ENCODE results near the gene KRTAP10-1. TPM values are rescaled to one million over a fixed set of nuclear protein-coding genes. Genes with fewer than 3 reads are reported as not detected.

Gene KRTAP10-1
- total and polyA plus RNA-seq, 2 of the 13 experiments (the other 11 are each of a cell fraction or from before 2014, with no cell fraction given), result not detected

DNA sequence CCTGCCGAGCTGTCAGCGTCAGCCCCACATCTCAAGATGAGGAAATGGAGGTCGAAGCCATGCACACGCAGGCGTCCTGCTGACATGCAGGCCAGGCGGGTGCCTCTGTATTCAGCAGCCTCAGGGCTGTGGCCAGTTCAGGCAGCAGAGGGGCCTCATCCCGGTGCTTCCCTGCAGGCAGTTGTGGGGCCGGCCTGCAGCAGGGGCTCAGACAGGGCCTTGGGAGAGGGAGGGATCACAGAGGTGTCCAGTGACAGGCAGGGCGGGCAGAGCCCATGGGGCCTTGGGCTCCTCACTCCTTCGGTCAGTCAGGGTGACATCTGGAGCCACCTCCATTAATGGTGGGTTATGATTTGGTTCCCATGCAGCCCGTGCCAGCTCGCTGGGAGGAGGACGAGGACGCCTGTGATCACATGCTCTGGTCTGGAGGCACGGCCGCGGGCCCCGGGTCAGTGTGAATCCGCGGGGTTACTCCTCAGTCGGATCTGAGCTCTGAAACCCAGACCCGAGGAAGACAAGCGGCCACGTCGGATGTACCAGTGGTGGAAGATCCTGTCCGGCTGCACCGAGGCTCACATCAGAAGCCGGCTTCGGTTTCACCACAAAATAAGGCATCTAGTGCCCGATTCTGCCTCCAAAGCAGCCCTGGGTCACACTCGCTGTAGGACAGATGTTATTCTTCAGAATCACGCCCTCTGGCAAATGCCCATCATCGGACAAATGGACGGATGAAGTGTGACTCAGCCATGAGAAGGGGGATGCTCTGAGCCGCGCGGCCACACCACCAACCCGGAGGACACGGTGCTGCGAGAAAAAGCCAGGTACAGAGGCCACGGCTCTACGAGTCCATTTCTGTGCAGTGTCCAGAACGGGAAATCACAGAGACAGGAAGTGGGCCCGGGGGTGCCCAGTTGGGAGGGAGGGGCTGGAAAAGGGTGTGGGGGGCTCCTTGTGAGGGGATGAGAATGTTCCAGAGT is 33.4 kb downstream of the KRTAP10-1 start:
- ChIA-PET POLR2A (interaction anchor here (0.8 to 3.0 kb wide), 18 partner anchors 9 to 421 kb away, joined by 3 to 49 read pairs (median 5); partner anchors contain the start of genes CFAP410, PFKL and UBE2G2), CTCF (ENCODE audit: low intra/inter-chr PET ratio, low total read pairs) (no interaction called here)
- in situ Hi-C loops (cut with HindIII; ENCODE audit: extremely low pct_ligation_motif_present, low pct_unique_long_range_greater_than_20kb), result loop anchor here (5.0 kb wide), 1 partner anchor 231 kb away; no protein-coding TSS in a partner anchor
- Histone ChIP-seq H3K4me1 (ENCODE audit: insufficient read depth, low read length) (peaks cover 57% of the 10 kb centered on the region), H3K36me3 (replicated peaks in 1 of 2; ENCODE audit: control insufficient read depth in 1 of 2, insufficient read depth in 2 of 2, low read length in 2 of 2) (peaks cover 14 to 19% of the 10 kb centered on the region in 2 experiments), H3K4me2 (ENCODE audit: low read depth, low read length) (peak overlapping the region; percentile 98), H3K9ac (ENCODE audit: insufficient read depth, low read depth, low read length) (peak overlapping the region; percentile 83), H2AFZ (ENCODE audit: low read length) (no peak overlapping the region), H3K79me2 (ENCODE audit: insufficient read depth, low read length) (peaks cover 25% of the 10 kb centered on the region), H4K20me1 (ENCODE audit: insufficient read depth, low read length) (no peaks in the 10 kb centered on the region), H3K27me3 (ENCODE audit: control insufficient read depth in 1 of 2, insufficient read depth in 2 of 2, low read length in 2 of 2) (no peaks in the 10 kb centered on the region; a peak in 1 of 5 replicates), H3K27ac (ENCODE audit: extremely low read length, insufficient read depth, low read length) (peak overlapping the region; percentile 91), H3K9me3 (ENCODE audit: low read length) (no peaks in the 10 kb centered on the region), H3K4me3 (replicated peaks in 1 of 3; ENCODE audit: insufficient read depth in 1 of 3, low read depth in 2 of 3, low read length in 3 of 3) (peak overlapping the region; percentile 57 to 77 (median 67))
- BruUV-seq (replicated peaks), result no TSS peak
- intact Hi-C loops (cut with micrococcal nuclease; ENCODE audit: unreplicated experiment), result no loop called here
- ATAC-seq (peak; percentile 84), FAIRE-seq (peak; percentile 43), DNase-seq (ENCODE audit: low spot score) (peak; percentile 70)
- 0% methylated on average over 17 of the region's 44 CpGs for WGBS (ENCODE audit: low lambda C conversion rate)
- TF ChIP-seq ZNF503 (CRISPR knock-in tag; IDR thresholded peaks at IDR 0.05) (peak; percentile 57; the same call in 1 of the 2 replicates), ZKSCAN8 (CRISPR knock-in tag; IDR thresholded peaks at IDR 0.05; ENCODE audit: borderline replicate concordance) (no peak), MEIS2 (CRISPR knock-in tag; IDR thresholded peaks at IDR 0.05) (peak; percentile 24; the same call in 1 of the 2 replicates), MXI1 (IDR thresholded peaks at IDR 0.05; ENCODE audit: borderline replicate concordance, low read depth, low read length) (peak; percentile 28; the same call in 1 of the 3 replicates), ATM (IDR thresholded peaks at IDR 0.05; ENCODE audit: borderline replicate concordance) (no peak), KMT2B (CRISPR knock-in tag; IDR thresholded peaks at IDR 0.05) (0 out of 2 replicates have a peak, but pooled peaks have one; percentile 18), ZNF563 (CRISPR knock-in tag; IDR thresholded peaks at IDR 0.05) (0 out of 2 replicates have a peak, but pooled peaks have one; percentile 39), GZF1 (CRISPR knock-in tag; IDR thresholded peaks at IDR 0.05) (0 out of 2 replicates have a peak, but pooled peaks have one; percentile 59), ZSCAN21 (CRISPR knock-in tag; IDR thresholded peaks at IDR 0.05; ENCODE audit: borderline replicate concordance) (0 out of 2 replicates have a peak, but pooled peaks have one; percentile 39), REPIN1 (CRISPR knock-in tag; IDR thresholded peaks at IDR 0.05; ENCODE audit: borderline replicate concordance, low read depth) (peak; percentile 34; the same call in 1 of the 2 replicates), KDM5B (CRISPR knock-in tag; IDR thresholded peaks at IDR 0.05; ENCODE audit: borderline replicate concordance) (peak; percentile 69; the same call in 1 of the 2 replicates), BRD4 (CRISPR knock-in tag; IDR thresholded peaks at IDR 0.05) (peak; percentile 78), DR1 (CRISPR knock-in tag; IDR thresholded peaks at IDR 0.05) (peak; percentile 70), ZNF512B (CRISPR knock-in tag; IDR thresholded peaks at IDR 0.05; ENCODE audit: borderline replicate concordance) (0 out of 2 replicates have a peak, but pooled peaks have one; percentile 57), ZNF605 (CRISPR knock-in tag; IDR thresholded peaks at IDR 0.05) (peak; percentile 27; the same call in 1 of the 2 replicates), SALL2 (CRISPR knock-in tag; IDR thresholded peaks at IDR 0.05) (peak; percentile 40)
- TF ChIP-seq, protein P1, sequence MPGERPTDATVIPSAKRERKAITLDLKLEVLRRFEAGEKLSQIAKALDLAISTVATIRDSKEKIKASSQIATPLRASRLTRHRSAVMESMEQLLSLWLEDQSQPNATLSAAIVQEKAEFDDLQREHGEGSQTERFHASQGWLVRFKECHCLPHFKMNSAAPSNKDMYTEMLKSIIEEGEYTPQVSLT (CRISPR knock-in tag; IDR thresholded peaks at IDR 0.05; ENCODE audit: borderline replicate concordance, low read depth), result no peak

Data from HepG2 (cell line).